Bronchial epithelial cell (primary cell): ENCODE data around the gene ADD3. TPM values are rescaled to one million over a fixed set of nuclear protein-coding genes. Genes with fewer than 3 reads are reported as not detected.

ENCODE experiments used
- DNase-seq: peaks from one replicate; pipeline ENCODE4 v3.0.0-alpha.2; 2010; ENCODE audit warnings: low read depth
- FAIRE-seq: peaks from 2 replicates; lab custom pipeline; 2011; peaks lifted over from hg19 to GRCh38; lab: Jason Lieb, UNC
- H3K27me3 ChIP-seq: 2 replicates; pipeline ENCODE4 v1.5.1; 2011; ENCODE audit warnings: low read length; ENCODE audit not compliant: control insufficient read depth, insufficient read depth
- H3K36me3 ChIP-seq: 2 replicates; pipeline ENCODE4 v1.5.1; 2011; ENCODE audit warnings: low read length; ENCODE audit not compliant: control insufficient read depth, insufficient read depth
- H3K4me3 ChIP-seq: 2 replicates; pipeline ENCODE4 v1.5.1; 2011; ENCODE audit warnings: mild to moderate bottlenecking, low read depth, low read length, control low read depth
- CTCF ChIP-seq: IDR thresholded peaks from 2 replicates; pipeline ENCODE4 v1.5.1; 2011; ENCODE audit warnings: mild to moderate bottlenecking, moderate library complexity, low read length, control low read depth, inconsistent platforms; ENCODE audit not compliant: insufficient read depth, severe bottlenecking
- total RNA-seq: library from RNA; depleted of rRNA; stranded (reverse); fragments of >200 nt; gene quantifications from 2 replicates; pipeline ENCODE4 v1.2.1, GENCODE V29; 2014

Gene ADD3
- total RNA-seq, 1 donor from 2014 or later, result 39.5 TPM

- DNase-seq, result peak; percentile 26
- H3K4me3 ChIP-seq, result peak overlapping the region; percentile 89
- no peaks in the 10 kb centered on the region for H3K36me3 ChIP-seq
- no peak for TF ChIP-seq CTCF
- H3K27me3 ChIP-seq, result no peaks in the 10 kb centered on the region
- no peak for FAIRE-seq
Measured at GRCh38 chr10:110007161-110007700, 553 bp upstream of the ADD3 start.

DNA sequence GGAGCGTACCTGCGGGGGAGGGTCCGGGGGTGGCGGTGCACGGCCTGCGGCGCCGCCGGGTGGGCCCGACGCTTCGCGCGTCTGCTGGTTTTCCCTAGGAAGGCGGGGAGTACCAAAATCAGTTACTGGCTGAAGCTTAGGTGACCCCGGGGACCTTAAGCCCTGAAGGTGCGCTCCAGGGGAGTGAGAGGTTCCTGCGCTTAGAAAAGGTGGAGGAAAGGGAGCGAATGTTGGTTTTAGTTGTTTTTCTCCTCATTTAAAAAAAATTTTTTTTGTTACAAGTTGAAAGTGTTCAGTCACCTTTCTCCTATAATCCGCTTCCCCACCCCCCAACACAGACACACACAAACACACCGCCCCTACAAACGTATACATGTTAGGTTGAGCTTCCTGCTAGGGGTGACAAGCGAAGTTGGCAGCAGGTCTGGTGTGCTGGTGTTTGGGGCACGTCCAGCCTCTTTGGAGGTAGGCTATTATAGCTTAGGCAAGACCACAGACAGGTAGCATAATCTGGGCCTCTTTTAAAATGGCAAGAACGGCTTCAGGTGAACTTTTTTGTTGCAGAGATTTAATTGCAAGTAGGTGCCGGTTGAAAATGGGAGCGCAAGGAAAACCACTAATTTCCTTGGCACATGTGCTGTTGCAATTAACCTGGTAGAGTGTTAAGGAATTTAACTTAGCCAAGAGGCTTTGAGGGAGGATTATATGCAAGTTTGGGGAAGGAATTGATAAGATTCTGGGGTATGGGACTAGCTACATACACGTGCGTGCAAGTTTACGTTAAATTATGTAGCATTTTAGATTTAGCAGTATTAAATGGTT, 945 bp downstream of the ADD3 start:
- H3K36me3 ChIP-seq, result no peaks in the 10 kb centered on the region
- no peak for TF ChIP-seq CTCF
- H3K4me3 ChIP-seq, result peak overlapping the region; percentile 89
- DNase-seq (peak; percentile 46), FAIRE-seq (no peak)
- H3K27me3 ChIP-seq, result no peaks in the 10 kb centered on the region

DNA sequence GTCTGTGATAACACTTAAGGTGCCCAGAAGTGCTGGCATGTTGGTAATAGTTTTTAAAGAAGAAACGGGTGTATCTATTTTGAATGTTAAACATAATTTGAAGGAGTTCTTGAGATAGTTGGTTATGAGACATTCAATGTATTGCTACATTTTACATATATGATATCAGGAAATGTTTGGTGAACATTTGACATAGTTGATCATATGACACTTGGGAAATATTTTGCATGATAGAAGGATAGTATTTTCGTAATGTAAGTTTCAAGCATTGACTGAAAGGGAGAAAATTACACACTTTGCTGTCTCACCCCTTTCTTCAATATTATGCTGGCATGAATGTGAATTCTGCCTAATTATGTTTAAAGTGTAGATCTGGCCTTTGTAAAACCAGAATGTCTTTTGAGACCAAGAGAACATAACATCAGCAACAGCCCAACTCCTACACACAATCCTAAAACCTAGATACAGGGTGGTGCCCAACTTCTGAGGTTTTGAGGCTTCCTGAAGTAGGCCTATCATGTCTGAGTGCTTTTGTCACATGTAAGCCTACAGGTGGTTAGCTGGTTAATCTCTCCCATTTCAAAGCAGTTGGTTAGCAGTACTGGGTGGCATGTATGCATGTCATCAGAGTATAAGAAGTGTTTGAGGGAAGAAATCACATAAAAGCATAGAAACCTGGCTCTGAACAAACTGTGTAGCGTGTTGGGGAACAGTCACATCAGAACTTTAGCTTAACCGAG, 2.1 kb downstream of the ADD3 start:
- Histone ChIP-seq H3K4me3 (no peak overlapping the region), H3K27me3 (no peaks in the 10 kb centered on the region), H3K36me3 (no peaks in the 10 kb centered on the region)
- no peak for TF ChIP-seq CTCF
- no peak for DNase-seq
- peak; percentile 36 for FAIRE-seq

DNA sequence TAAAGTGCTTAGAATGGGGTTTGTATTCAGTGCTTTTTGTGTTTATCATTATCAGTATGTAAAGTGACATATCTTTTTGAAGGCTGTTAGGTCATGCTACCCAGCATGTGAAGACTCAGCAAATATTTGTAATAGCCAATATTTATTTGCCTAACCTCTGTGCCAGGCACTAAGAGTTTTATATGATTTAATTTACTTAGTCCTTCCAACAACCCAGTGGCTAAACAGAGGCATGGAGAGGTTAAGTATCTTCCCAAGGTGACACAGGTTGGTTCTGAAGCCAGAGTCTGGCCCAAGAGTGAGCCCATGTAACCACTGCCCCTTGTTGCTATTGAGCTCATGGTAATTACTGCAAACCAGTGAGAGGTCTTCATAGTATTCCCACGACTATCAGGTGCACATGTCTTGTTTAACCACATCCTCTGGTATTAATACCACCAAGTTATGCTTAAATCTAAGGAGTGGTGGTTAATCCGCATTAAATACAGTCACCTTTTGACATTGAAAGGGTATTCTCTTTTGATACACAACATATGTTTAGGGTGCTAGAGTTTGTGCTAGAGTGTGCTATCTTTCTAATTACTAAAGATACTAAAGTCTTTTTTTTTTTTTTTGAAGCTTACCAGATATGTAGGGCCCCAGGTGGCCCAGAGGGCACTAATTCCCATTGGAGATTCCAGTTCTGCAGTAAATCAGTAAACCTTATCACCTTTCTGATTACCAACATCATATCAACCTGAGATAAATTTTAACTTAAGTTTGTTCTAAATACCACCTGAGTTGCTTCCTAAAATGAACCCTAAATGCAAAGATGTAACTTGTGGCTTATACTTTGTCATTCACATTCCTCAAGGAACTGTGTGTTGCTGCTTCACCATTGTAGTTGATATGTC, 2.9 kb downstream of the ADD3 start:
- H3K27me3 ChIP-seq, result no peaks in the 10 kb centered on the region
- no peak for TF ChIP-seq CTCF
- H3K36me3 ChIP-seq, result no peaks in the 10 kb centered on the region
- no peak overlapping the region for H3K4me3 ChIP-seq
- DNase-seq (no peak), FAIRE-seq (no peak)

GRCh38 chr10:110011681-110012080, 3.9 kb downstream of the ADD3 start:
- no peak for FAIRE-seq
- peak; percentile 33 for DNase-seq
- Histone ChIP-seq H3K36me3 (no peaks in the 10 kb centered on the region), H3K4me3 (no peak overlapping the region), H3K27me3 (no peaks in the 10 kb centered on the region)
- TF ChIP-seq CTCF, result no peak
